Ishikawa (cell line): Measurements from ENCODE around the gene HCFC1.

Experiments used
- CEBPB ChIP-seq: IDR thresholded peaks from 2 replicates; pipeline ENCODE4 v1.6.1; 2012
- CREB1 ChIP-seq: IDR thresholded peaks from 2 replicates; pipeline ENCODE4 v1.6.1; 2012; ENCODE audit warnings: low read depth
- FOXM1 ChIP-seq: IDR thresholded peaks from 2 replicates; pipeline ENCODE4 v1.6.1; 2012; ENCODE audit warnings: low read depth, borderline replicate concordance
- MAX ChIP-seq: IDR thresholded peaks from 2 replicates; pipeline ENCODE4 v1.6.1; 2012
- NFIC ChIP-seq: IDR thresholded peaks from 2 replicates; pipeline ENCODE4 v1.6.1; 2012
- RAD21 ChIP-seq: IDR thresholded peaks from 2 replicates; pipeline ENCODE4 v1.6.1; 2012; ENCODE audit warnings: low read depth
- REST ChIP-seq: IDR thresholded peaks from 2 replicates; pipeline ENCODE4 v1.6.1; 2012; ENCODE audit warnings: low read depth, mild to moderate bottlenecking
- TAF1 ChIP-seq: IDR thresholded peaks from 2 replicates; pipeline ENCODE4 v1.6.1; 2012; ENCODE audit warnings: low read depth, mild to moderate bottlenecking
- TCF12 ChIP-seq: IDR thresholded peaks from 2 replicates; pipeline ENCODE4 v1.6.1; 2012; ENCODE audit warnings: low read depth
- TEAD4 ChIP-seq: IDR thresholded peaks from 2 replicates; pipeline ENCODE4 v1.6.1; 2012
- USF1 ChIP-seq: IDR thresholded peaks from 2 replicates; pipeline ENCODE4 v1.6.1; 2012
- YY1 ChIP-seq: IDR thresholded peaks from 2 replicates; pipeline ENCODE4 v1.6.1; 2012; ENCODE audit warnings: low read depth

- TF ChIP-seq REST (no peak), RAD21 (no peak), YY1 (no peak), TAF1 (no peak), CREB1 (no peak), CEBPB (no peak), USF1 (no peak), TEAD4 (no peak), MAX (no peak), FOXM1 (no peak), NFIC (no peak), TCF12 (no peak)
These were observed 61.6 kb downstream of the HCFC1 start for GRCh38 chrX:153909980-153910360.
